ENCODE results near the gene FAM43B.

FAM43B gene

DNA sequence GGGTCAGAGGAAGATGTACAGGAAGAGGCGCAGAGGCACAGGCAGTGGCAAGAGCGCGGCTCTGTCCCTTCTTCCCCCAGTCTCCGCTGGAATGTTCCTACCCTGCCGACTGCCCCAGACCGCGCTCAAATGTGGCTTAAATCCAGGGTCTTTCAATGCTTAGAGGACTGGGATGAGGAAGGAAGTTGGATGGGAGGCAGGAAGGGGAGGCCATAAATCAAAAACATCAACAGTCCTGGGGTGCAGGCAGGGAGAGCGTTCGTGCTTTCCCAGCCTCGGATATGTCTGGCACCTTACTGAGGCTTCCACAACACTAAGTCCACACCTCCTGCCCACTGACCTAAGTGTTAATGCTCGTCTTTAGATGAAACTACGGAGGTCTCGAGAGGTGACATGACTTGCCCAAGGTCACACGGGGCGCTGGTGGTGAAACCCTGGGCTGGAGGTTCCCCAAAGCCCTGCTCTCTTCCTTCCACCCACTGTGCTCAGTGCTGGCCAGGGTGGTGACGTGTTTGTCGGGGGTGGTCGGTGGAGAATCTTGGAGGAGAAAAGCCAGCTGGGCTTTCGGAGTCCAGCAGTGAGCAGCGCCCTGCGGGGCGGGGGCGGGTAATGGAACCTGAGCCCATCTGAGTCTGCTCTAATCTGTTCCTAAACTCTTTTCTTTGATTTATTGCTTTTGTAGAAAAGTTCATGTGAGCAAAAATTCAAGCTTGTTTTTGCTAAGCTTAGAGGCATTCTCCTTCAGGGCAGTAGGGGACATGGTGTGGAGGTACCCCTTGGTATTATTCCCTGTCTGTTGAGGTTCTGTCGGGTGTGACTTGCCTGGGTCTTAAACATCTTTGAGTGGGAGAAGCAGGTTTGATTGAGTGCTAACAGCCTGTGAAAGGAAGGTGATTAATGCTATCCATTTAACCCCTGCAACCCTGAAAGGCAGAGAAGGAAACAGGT lies 37.2 kb downstream of the FAM43B start:
- DNase-seq (ENCODE audit: low read depth in 2 of 3, low spot score in 1 of 3), result no peak

DNA sequence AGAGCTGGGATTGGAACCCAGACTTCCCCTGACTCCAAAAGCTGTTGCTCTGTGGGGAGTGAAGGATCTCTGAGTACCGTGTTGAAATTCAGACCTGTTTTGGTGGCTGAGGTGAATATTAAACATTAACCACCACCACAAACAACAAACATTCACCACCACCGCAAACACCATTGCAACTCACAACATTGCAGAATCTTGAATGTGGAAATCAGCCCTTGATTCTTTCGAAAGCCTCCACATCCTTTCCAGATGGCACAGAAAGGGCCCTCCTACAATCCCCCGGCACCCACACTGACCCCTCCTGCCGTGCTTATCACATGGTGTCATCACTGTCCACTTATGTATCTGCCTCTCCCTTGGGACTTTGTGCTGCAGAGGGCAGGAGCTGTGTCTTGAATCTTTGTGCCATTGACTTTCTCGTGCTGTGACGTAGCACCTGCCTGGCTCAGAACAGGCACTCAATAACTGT lies 38.0 kb downstream of the FAM43B start:
- no peak for DNase-seq (ENCODE audit: low read depth in 2 of 3, low spot score in 1 of 3)

DNA sequence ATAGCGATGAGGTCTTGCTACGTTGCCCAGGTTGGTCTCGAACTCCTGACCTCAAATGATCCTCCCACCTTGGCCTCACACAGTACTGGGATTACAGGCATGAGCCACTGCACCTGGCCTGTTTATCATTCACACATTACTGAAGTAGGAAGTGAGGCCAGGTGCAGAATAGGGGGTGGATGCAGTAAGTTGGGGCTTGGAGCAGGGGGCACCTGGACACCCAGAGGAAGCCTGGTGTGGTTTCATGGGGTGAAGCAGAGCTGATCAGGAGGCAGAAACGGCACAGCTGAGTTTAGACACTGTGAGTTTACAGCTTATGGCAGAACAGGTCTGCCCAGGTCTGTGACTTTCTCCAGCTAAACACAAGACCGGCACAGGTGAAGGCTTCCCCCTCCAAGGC lies 41.4 kb downstream of the FAM43B start:
- DNase-seq (ENCODE audit: low read depth in 2 of 3, low spot score in 1 of 3), result no peak

DNA sequence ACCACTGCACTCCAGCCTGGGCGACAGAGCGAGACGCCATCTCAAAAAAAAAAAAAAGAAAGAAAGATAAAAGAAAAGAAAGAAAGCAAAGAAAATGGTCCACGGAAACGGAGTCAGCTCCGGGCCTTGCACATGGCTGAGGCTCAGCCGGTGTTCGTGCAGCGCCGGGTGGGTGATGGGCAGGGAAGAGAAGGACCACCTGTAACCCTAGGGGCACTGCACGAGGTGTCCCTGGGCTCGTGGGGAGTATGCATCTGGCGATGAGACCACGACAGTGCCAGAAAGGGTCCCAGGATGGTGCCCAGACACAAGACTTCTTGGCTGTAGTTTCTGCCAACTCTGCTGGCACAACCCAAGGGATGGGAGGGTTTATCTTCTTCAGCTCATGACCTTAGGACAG lies 42.4 kb downstream of the FAM43B start:
- DNase-seq (ENCODE audit: low read depth in 2 of 3, low spot score in 1 of 3), result no peak

DNA sequence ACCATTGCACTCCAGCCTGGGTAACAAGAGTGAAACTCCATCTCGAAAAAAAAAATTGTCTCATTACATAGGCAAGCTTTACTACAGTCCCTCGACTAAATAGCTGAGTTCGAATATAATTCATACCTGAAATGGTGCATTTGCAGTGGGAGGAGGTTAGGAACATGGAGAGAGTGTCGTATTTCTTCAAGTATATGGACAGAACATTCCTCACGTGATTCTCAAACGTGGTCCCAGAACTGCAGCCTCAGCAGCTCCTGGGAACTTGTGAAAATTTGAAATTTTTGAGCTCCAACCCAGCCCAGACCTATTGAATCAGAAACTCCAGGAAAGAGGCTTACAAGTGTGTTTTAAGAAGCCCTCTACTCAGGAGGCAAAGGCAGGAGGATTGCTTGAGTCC lies 43.7 kb downstream of the FAM43B start:
- no peak for DNase-seq (ENCODE audit: low read depth in 2 of 3, low spot score in 1 of 3)

DNA sequence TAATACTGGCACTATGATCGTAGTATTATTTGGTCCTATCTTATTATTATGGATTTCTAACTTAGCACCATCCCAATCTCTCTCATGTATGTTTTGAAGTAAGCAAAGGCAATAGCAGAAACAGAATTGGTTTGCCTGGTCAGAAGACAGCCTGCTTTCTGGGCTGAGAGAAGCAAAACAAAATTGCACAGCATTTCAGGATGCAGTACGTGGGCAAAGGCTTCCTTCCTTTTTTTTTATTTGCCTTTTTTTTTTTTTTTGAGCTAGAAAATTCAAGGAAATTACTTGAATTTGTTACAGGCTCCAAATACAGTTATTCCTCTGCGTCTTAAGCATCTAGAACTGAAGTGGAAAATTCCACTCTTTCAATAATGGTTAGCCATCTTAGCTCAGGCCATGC lies 45.3 kb downstream of the FAM43B start:
- DNase-seq (ENCODE audit: low read depth in 2 of 3, low spot score in 1 of 3), result no peak

DNA sequence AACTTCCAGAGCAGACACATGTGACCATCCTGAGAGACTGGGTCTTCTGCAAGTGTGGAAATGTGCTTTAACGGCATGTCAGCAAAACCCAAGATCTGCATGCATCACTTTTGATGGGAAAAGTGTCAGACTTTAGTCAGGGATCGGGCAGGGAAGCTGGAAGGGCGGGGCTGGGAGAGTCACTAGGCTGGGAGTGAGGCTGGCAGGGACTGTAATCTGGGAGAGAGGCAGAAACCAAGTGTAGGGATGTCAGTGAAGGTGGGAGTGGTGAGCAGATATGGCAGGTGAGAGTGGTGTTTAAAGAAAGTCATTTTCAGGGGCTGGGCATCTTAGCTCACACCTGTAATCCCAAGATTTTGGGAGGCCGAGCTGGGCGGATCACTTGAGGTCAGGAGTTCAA lies 47.8 kb downstream of the FAM43B start:
- DNase-seq (ENCODE audit: low read depth in 2 of 3, low spot score in 1 of 3), result no peak

DNA sequence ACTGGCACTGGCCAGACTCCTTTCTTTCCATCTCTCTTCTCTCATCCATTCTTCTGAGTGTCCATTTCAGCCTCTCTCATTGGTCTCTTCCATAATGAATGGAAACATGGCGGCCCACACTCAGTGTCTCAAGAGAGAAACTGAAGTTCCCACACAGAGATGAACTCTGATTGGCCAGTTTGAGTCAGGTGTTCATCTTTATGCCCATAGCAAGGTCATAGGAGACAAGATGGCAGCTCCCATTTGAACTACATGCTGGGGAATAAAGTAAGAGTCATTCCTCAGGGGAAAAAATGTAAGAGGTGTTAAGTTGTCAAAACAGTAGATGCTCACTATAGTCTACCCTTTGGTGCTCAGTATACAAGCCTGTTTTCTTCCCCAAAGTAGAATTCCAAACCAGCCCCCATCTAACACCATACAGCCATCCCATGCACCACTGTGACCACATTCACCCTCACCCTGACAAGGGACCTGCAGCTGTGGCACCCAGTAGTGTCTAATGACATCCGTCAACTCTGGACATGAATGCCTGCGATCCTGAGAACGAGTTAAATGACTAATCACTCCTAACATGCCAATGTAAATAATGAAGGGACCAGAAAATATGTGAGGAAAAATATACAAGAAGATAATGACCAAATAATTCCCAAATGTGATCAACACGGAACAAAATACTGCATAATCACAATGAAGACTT lies 48.9 kb downstream of the FAM43B start:
- no peak for DNase-seq (ENCODE audit: low read depth in 2 of 3, low spot score in 1 of 3)

DNA sequence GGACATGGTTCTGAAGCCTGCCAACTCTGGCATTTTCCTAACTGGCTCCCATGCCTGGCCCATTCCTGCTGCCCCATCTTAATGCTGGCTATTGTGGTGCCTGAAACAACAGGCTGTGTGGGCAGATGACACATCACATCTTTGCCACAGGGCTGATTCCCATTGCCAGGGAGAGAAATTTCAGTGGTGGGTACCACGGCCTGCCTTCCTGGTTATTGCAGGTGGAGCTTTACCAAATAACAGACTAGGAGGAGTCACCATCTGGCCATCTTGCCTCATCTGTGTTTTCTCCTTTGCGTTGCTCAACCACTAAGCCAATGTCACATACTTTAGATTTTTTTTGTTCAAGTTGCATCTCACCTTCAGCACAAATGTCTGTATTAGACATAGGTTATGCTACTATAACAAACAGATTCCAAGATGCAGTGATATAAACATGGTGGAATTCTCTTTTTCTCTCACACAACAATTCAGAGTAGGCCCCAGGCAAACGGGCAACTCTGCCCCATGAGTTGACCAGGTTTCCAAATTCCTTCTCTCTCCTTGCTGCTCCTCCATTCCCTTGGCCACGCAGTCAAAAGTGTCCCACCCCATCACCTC lies 50.6 kb downstream of the FAM43B start:
- DNase-seq (ENCODE audit: low read depth in 2 of 3, low spot score in 1 of 3), result no peak

DNA sequence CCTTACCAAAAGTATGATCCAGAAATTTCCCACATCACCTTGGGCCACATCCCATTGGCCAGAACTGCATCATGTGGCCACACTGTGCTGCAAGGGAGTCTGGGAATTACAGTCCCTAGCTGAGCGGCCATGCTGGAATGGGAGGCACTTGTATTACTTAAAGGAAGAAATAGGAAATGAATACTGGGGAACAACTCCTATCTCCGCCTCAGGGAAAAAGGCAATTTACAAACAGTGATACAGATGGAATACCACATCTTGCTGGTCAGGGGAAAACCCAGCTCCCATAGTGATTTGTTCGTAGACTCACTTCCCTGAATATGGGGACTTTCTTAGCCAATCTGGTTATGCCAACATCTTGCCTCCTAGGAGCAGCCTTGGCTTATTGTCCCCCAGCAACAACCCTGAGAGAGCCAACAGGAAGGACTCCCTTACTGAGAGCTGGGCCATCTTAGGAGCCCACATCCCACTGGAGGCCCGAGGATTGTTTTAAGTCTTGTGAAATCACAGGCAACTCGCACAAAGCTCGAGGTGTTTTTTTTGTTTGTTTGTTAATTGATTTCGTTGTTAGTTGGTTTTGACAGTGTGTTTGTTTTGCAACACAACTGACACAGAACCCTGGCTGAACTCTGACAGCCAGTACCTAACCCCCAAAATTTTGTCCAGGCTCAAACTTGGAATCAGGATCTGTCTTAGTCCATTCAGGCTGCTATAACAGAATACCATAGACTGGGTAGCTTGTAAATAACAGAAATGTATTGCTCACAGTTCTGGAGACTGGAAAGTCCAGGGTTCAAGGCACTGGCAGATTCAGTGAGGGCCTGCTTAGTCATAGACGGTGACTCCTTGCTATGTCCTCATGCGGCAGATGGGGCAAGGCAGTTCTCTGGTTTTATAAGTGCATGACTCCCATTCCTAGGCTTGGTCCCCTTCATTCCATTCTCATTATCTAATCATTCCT lies 51.4 kb downstream of the FAM43B start:
- no peak for DNase-seq (ENCODE audit: low read depth in 2 of 3, low spot score in 1 of 3)
